Measurements from ENCODE around the gene TAB3.

DNA sequence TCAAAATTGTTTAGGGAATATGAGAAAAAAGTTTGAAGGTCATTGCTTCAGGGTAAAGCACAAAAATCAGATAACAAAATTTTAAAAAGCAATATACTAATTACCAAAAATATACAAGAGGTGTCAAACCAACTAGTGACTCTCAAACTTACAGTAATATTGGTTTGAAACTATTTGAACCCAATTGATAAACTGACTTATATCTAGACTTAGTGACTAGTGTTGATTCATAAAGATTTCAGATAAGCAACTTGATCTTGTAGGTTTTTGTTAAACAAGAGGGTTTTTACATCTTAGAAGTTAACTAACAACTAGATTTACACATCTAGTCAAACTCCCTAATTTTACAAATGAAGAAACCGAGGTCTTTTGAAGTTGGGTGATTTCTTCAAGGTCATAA is 7.7 kb downstream of the TAB3 start:
- TF ChIP-seq POLR2A (IDR thresholded peaks at IDR 0.05) = no peak
- TF ChIP-seq, protein P1, sequence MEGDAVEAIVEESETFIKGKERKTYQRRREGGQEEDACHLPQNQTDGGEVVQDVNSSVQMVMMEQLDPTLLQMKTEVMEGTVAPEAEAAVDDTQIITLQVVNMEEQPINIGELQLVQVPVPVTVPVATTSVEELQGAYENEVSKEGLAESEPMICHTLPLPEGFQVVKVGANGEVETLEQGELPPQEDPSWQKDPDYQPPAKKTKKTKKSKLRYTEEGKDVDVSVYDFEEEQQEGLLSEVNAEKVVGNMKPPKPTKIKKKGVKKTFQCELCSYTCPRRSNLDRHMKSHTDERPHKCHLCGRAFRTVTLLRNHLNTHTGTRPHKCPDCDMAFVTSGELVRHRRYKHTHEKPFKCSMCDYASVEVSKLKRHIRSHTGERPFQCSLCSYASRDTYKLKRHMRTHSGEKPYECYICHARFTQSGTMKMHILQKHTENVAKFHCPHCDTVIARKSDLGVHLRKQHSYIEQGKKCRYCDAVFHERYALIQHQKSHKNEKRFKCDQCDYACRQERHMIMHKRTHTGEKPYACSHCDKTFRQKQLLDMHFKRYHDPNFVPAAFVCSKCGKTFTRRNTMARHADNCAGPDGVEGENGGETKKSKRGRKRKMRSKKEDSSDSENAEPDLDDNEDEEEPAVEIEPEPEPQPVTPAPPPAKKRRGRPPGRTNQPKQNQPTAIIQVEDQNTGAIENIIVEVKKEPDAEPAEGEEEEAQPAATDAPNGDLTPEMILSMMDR (IDR thresholded peaks at IDR 0.05 in 4 of 5, conservative IDR thresholded peaks at IDR 0.05 in 1 of 5) = no peak

Data from gastrocnemius medialis (tissue), 4 donors.